Keratinocyte (primary cell): Measurements from ENCODE around the gene MYRIP.

ENCODE experiments used
- EZH2 ChIP-seq: IDR thresholded peaks from one replicate; pipeline ENCODE4 v1.6.1; 2012; ENCODE audit warnings: inconsistent platforms, mild to moderate bottlenecking, low read length, moderate library complexity
- TF ChIP-seq, protein P1 (sequence below), 3 experiments: IDR thresholded peaks in 1 of 3; conservative IDR thresholded peaks in 1 of 3; optimal IDR thresholded peaks in 1 of 3; 2 replicates in 2 of 3; 3 replicates in 1 of 3; pipeline versions ENCODE3 to v1.5.1; 2011; ENCODE audit warnings: low read length in 3 of 3, mild to moderate bottlenecking in 3 of 3, moderate library complexity in 2 of 3, control low read depth in 1 of 3, inconsistent platforms in 1 of 3; ENCODE audit not compliant: insufficient read depth in 2 of 3; ENCODE audit errors: extremely low read depth in 1 of 3

- TF ChIP-seq, protein P1, sequence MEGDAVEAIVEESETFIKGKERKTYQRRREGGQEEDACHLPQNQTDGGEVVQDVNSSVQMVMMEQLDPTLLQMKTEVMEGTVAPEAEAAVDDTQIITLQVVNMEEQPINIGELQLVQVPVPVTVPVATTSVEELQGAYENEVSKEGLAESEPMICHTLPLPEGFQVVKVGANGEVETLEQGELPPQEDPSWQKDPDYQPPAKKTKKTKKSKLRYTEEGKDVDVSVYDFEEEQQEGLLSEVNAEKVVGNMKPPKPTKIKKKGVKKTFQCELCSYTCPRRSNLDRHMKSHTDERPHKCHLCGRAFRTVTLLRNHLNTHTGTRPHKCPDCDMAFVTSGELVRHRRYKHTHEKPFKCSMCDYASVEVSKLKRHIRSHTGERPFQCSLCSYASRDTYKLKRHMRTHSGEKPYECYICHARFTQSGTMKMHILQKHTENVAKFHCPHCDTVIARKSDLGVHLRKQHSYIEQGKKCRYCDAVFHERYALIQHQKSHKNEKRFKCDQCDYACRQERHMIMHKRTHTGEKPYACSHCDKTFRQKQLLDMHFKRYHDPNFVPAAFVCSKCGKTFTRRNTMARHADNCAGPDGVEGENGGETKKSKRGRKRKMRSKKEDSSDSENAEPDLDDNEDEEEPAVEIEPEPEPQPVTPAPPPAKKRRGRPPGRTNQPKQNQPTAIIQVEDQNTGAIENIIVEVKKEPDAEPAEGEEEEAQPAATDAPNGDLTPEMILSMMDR (optimal IDR thresholded peaks at IDR 0.05 in 1 of 3, IDR thresholded peaks at IDR 0.05 in 1 of 3, conservative IDR thresholded peaks at IDR 0.05 in 1 of 3; ENCODE audit: extremely low read depth in 1 of 3, insufficient read depth in 2 of 3, low read length in 3 of 3): no peak
- TF ChIP-seq EZH2: no peak
Measured at GRCh38 chr3:40191251-40191650, 381.8 kb downstream of the MYRIP start.
